CD8-positive, alpha-beta memory T cell (primary cell): ENCODE data around the gene ETV4. TPM values are rescaled to one million over a fixed set of nuclear protein-coding genes. Genes with fewer than 3 reads are reported as not detected.

Experiments used
- CTCF ChIA-PET: fragments of 350-600 bp; sonication (Branson Sonifier 250); formaldehyde crosslinking; loops from one replicate; lab custom pipeline; 2021; ENCODE audit warnings: antibody characterized with exemption; lab: Charles Lee
- POLR2A ChIA-PET: fragments of 350-600 bp; sonication (Branson Sonifier 250); formaldehyde crosslinking; loops from one replicate; lab custom pipeline; 2021; ENCODE audit warnings: antibody characterized with exemption; lab: Charles Lee
- DNase-seq, 5 donors: peaks; one replicate each; pipeline versions ENCODE4 v3.0.0 to v3.0.0-alpha.2; 2020 to 2022; ENCODE audit warnings: mixed read lengths in 1 of 5
- H3K27ac ChIP-seq: one replicate; pipeline ENCODE4 v1.7.0; 2013; ENCODE audit warnings: low read depth, mild to moderate bottlenecking, low read length, moderate library complexity
- H3K27me3 ChIP-seq: 2 replicates; pipeline ENCODE4 v1.7.0; 2013; ENCODE audit warnings: low read length, mild to moderate bottlenecking; ENCODE audit not compliant: insufficient read depth, poor library complexity, severe bottlenecking
- H3K36me3 ChIP-seq: 2 replicates; pipeline ENCODE4 v1.7.0; 2013; ENCODE audit warnings: mild to moderate bottlenecking, low read length, moderate library complexity; ENCODE audit not compliant: insufficient read depth
- H3K4me1 ChIP-seq: 2 replicates; pipeline ENCODE4 v1.7.0; 2013; ENCODE audit warnings: mild to moderate bottlenecking, low read length, moderate library complexity; ENCODE audit not compliant: insufficient read depth
- H3K4me3 ChIP-seq: 2 replicates; pipeline ENCODE4 v1.7.0; 2013; ENCODE audit warnings: mild to moderate bottlenecking, low read length
- H3K9me3 ChIP-seq: 2 replicates; pipeline ENCODE4 v1.7.0; 2013; ENCODE audit warnings: mild to moderate bottlenecking, low read length
- H3K27ac Mint-ChIP-seq, 8 donors: one replicate each; pipeline ENCODE4 v1.8.0; 2020 to 2021; ENCODE audit warnings: mixed read lengths in 8 of 8, mild to moderate bottlenecking in 6 of 8, inconsistent platforms in 3 of 8, moderate library complexity in 3 of 8
- H3K27me3 Mint-ChIP-seq, 2 donors: one replicate each; pipeline ENCODE4 v1.8.0; 2020 to 2021; ENCODE audit warnings: mixed read lengths in 2 of 2, mild to moderate bottlenecking in 1 of 2, moderate library complexity in 1 of 2
- H3K36me3 Mint-ChIP-seq, 3 donors: one replicate each; pipeline ENCODE4 v1.8.0; 2020 to 2021; ENCODE audit warnings: mixed read lengths in 3 of 3, inconsistent platforms in 1 of 3, mild to moderate bottlenecking in 1 of 3
- H3K4me1 Mint-ChIP-seq, 3 donors: one replicate each; pipeline ENCODE4 v1.8.0; 2020 to 2021; ENCODE audit warnings: mixed read lengths in 3 of 3, inconsistent platforms in 1 of 3, mild to moderate bottlenecking in 1 of 3
- H3K4me3 Mint-ChIP-seq, 7 donors: one replicate each; pipeline ENCODE4 v1.8.0; 2020 to 2021; ENCODE audit warnings: mixed read lengths in 7 of 7, mild to moderate bottlenecking in 6 of 7, moderate library complexity in 4 of 7, inconsistent platforms in 2 of 7
- H3K9me3 Mint-ChIP-seq, 5 donors: one replicate each; pipeline ENCODE4 v1.8.0; 2020 to 2022; ENCODE audit warnings: mixed read lengths in 5 of 5, mild to moderate bottlenecking in 3 of 5, moderate library complexity in 2 of 5, inconsistent platforms in 1 of 5
- polyA plus RNA-seq: library from polyadenylated mRNA; unstranded; fragments of 300-500 nt; fragmentation: Illumina TruSeq; gene quantifications from one replicate; pipeline ENCODE4 v1.2.3, GENCODE V29; 2021
- total RNA-seq, 2 experiments: library from RNA; stranded (reverse); gene quantifications; one replicate each; pipeline ENCODE4 v1.2.3, GENCODE V29; 2021

ETV4 gene
- total and polyA plus RNA-seq, 3 experiments from 2014 or later: 0.09 to 6.4 (median 5.3) TPM

DNA sequence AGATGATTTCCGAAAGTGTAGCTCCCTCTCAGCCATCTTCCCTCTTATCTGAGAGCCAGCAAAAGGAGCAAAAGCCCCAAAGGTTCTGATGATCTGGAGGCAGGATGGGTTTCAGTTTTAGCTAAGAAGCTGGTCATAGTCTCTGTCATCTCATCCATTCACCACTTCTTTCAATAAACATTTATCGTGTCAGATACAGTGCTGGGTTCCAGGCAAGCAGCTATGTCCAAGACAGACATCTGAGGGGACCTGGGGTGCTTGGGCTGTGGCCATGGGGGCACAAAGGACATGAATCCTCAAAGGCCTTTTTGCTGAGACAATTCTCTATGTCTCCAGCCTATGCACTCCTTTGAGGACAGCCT is 1.0 kb upstream of the ETV4 start:
- Histone ChIP-seq H3K9me3 (no peaks in the 10 kb centered on the region), H3K27me3 (peaks cover 47% of the 10 kb centered on the region), H3K27ac (no peak overlapping the region), H3K4me1 (peaks cover 19% of the 10 kb centered on the region), H3K36me3 (no peaks in the 10 kb centered on the region), H3K4me3 (peak overlapping the region; percentile 74)
- ChIA-PET POLR2A (no interaction called here), CTCF (no interaction called here)
- Mint-ChIP-seq H3K27ac (peak overlapping the region in 2 of 8 donors; percentile 14 to 59), H3K9me3 (no peaks in the 10 kb centered on the region), H3K4me3 (peak overlapping the region; percentile 75 to 91 (median 87)), H3K36me3 (peaks cover 0 to 4% (median 0%) of the 10 kb centered on the region in 3 donors), H3K4me1 (peaks cover 21 to 22% (median 21%) of the 10 kb centered on the region in 3 donors), H3K27me3 (peaks cover 53 to 65% of the 10 kb centered on the region in 2 donors)
- DNase-seq: no peak

DNA sequence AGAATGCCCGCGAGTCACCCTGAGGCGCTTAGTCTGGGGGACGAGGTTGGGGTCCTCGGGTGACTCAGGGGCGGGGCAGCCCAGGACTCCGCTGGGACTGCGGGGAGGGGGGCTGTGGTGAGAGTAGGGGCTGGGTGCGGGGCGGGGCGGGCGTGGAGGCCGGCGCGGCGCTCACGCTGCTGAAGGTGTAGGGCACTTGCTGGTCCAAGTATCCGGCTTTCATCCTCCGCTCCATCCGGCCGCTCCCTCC is 832 bp downstream of the ETV4 start:
- H3K4me3 ChIP-seq: peak overlapping the region; percentile 74
- no peak overlapping the region for H3K27ac ChIP-seq
- H3K4me1 Mint-ChIP-seq: peaks cover 21 to 22% (median 21%) of the 10 kb centered on the region in 3 donors
- ChIA-PET POLR2A (interaction anchor here (0.7 kb wide), 1 partner anchor 458 kb away, joined by 3 read pairs; no protein-coding TSS in a partner anchor), CTCF (no interaction called here)
- no peak overlapping the region for H3K27ac Mint-ChIP-seq
- H3K27me3 ChIP-seq: peaks cover 47% of the 10 kb centered on the region
- H3K27me3 Mint-ChIP-seq: peaks cover 48 to 56% of the 10 kb centered on the region in 2 donors
- no peaks in the 10 kb centered on the region for H3K9me3 ChIP-seq
- no peaks in the 10 kb centered on the region for H3K9me3 Mint-ChIP-seq
- H3K36me3 Mint-ChIP-seq: peaks cover 0 to 4% (median 0%) of the 10 kb centered on the region in 3 donors
- H3K4me3 Mint-ChIP-seq: peak overlapping the region; percentile 63 to 93 (median 75)
- DNase-seq: peak in 4 of 5 donors; percentile 10 to 55 (median 13)
- H3K36me3 ChIP-seq: no peaks in the 10 kb centered on the region
- H3K4me1 ChIP-seq: peaks cover 19% of the 10 kb centered on the region

DNA sequence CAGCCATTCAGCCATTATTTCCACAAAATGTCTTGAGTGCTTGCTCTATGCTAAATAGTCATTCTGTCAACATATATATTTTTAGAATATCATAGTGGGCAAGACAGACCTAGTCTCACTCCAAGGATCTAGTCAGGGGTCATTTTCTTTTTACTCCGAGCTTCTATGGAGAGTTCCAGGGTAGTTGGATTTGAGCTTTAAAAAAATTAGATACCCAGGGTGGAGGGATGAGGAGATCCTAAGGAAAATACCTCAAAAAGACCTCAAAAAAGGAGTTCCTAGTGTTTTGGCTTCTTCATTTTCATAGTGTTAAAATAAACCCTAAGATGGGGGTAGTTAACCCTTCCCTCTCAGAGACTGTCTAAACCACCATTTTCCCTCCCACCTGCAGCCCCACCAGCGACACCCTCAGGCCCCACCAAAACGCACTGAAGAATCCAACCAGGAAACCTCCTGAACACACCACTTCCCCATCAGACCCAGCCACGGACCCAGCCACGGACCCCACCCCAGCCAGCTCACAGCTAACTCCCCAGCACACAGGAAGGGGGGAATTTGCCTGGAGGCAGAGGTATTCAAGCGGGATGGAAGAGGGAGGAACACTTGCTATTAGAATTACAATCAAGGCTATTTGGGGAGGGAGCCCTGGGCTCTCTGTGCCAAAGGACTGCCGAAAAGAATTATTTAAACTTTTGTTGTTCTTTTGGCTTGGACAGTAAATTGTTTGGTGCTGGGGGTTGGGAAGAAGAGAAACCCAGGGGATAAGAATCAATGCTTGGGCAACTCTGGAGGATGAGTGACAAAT is 2.2 kb downstream of the ETV4 start:
- Histone ChIP-seq H3K27me3 (peaks cover 35% of the 10 kb centered on the region), H3K27ac (no peak overlapping the region), H3K9me3 (no peaks in the 10 kb centered on the region), H3K4me3 (no peak overlapping the region), H3K4me1 (peaks cover 19% of the 10 kb centered on the region), H3K36me3 (no peaks in the 10 kb centered on the region)
- Mint-ChIP-seq H3K4me3 (peak overlapping the region in 5 of 7 donors; percentile 40 to 93 (median 77)), H3K36me3 (no peaks in the 10 kb centered on the region), H3K27ac (no peak overlapping the region), H3K4me1 (peaks cover 21 to 22% (median 21%) of the 10 kb centered on the region in 3 donors), H3K9me3 (no peaks in the 10 kb centered on the region), H3K27me3 (peaks cover 42 to 45% of the 10 kb centered on the region in 2 donors)
- ChIA-PET POLR2A (no interaction called here), CTCF (no interaction called here)
- no peak for DNase-seq

DNA sequence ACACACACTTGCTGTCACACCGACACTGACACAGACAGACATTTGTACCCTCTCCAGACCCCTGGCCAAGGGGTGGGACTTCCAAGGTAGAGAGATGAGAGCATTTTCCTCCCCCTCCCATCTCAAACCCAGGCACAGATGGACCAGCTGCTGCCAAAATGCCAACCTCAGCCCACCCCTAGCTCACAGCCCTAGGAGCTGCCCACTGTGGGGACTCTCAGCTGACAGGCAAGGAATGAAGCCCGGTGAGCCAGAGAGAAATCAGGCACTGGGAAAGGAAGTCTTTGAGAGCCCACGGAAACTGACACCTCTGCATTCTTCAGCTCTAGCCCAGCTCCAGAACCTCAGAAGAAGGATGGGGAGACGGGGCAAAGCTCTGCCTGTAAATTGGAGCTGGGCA is 2.8 kb downstream of the ETV4 start:
- H3K9me3 ChIP-seq: no peaks in the 10 kb centered on the region
- ChIA-PET POLR2A (no interaction called here), CTCF (no interaction called here)
- H3K36me3 Mint-ChIP-seq: no peaks in the 10 kb centered on the region
- H3K4me1 ChIP-seq: peaks cover 19% of the 10 kb centered on the region
- H3K27ac ChIP-seq: no peak overlapping the region
- peaks cover 21 to 22% (median 21%) of the 10 kb centered on the region in 3 donors for H3K4me1 Mint-ChIP-seq
- peaks cover 37 to 41% of the 10 kb centered on the region in 2 donors for H3K27me3 Mint-ChIP-seq
- no peaks in the 10 kb centered on the region for H3K36me3 ChIP-seq
- peaks cover 29% of the 10 kb centered on the region for H3K27me3 ChIP-seq
- no peak overlapping the region for H3K4me3 ChIP-seq
- no peaks in the 10 kb centered on the region for H3K9me3 Mint-ChIP-seq
- H3K27ac Mint-ChIP-seq: no peak overlapping the region
- no peak for DNase-seq
- peak overlapping the region in 1 of 7 donors; percentile 77 for H3K4me3 Mint-ChIP-seq

DNA sequence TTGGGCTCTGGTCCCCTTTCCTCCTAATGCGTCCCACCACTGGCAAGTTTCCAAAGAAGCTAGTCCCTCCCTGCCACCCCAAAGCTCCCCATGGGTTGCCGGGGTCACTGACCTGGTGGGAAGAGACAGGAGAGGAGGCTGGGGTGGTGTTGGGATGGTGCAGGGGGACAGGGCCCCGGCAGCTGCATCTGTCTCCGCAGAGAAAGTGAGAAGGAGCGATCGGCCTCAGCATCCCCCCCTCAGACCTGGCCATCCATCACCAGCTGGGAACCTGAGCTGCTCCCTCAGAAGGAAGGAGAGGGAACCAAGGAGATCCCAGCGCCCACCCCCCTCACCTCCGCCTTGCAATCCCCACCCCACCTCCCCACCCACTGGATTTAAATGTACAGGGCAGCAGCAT is 3.3 kb downstream of the ETV4 start:
- H3K9me3 Mint-ChIP-seq: no peaks in the 10 kb centered on the region
- POLR2A ChIA-PET: no interaction called here
- no peak overlapping the region for H3K27ac Mint-ChIP-seq
- CTCF ChIA-PET: interaction anchor here (1.1 kb wide), 1 partner anchor 12 kb away, joined by 5 read pairs; no protein-coding TSS in a partner anchor
- no peak overlapping the region for H3K4me3 ChIP-seq
- H3K4me1 Mint-ChIP-seq: peaks cover 21 to 22% (median 21%) of the 10 kb centered on the region in 3 donors
- H3K4me3 Mint-ChIP-seq: no peak overlapping the region
- peaks cover 32 to 38% of the 10 kb centered on the region in 2 donors for H3K27me3 Mint-ChIP-seq
- no peak overlapping the region for H3K27ac ChIP-seq
- peaks cover 24% of the 10 kb centered on the region for H3K27me3 ChIP-seq
- H3K4me1 ChIP-seq: peaks cover 16% of the 10 kb centered on the region
- DNase-seq: no peak
- no peaks in the 10 kb centered on the region for H3K36me3 Mint-ChIP-seq
- H3K9me3 ChIP-seq: no peaks in the 10 kb centered on the region
- H3K36me3 ChIP-seq: no peaks in the 10 kb centered on the region

DNA sequence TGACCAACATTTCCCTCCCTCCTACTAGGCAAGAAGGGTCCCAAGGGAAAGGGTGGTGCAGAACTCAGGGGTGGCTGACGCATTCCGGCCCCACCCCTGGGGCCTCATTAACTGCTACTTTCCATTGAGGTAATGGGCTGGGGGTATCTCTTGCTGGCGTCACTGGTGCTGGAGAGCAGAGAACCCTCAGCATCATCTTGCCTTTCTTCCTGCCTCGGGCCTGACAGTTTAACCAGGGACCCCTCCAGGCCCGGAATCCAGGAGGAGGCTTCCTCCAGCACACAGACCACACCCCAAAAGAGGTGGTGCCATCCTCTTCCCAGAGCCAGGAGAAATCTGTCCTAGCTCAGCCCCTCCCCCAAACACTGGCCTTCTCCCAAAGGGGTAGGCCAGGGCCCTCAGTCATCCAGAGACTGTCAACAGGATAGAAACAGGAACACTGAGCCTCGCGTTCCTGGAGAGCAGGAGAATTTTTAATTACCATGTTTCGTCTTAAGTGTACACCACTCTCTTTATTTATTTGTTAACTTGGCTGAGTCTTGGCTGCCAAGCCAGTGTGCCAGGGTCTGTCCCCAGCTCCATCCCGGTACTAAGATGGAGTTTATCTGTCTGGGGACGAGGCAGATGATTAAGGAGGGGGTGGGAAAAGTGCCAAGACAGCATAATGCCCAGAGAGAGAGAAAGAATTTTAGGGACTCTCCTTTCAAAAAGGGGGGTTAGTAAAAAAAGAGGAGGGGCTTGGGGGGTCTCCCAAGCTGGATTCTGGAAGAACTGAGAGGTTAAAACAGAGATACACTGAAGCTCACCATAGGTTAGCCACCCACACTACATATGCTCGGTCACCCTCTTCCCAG is 5.1 kb downstream of the ETV4 start:
- no peak for DNase-seq
- Mint-ChIP-seq H3K27me3 (peaks cover 17 to 23% of the 10 kb centered on the region in 2 donors), H3K9me3 (no peaks in the 10 kb centered on the region), H3K27ac (peak overlapping the region in 2 of 8 donors; percentile 17 to 72), H3K36me3 (no peaks in the 10 kb centered on the region), H3K4me1 (peaks cover 5 to 8% (median 7%) of the 10 kb centered on the region in 3 donors), H3K4me3 (no peak overlapping the region)
- H3K27me3 ChIP-seq: peaks cover 9% of the 10 kb centered on the region
- no peak overlapping the region for H3K4me3 ChIP-seq
- CTCF ChIA-PET: no interaction called here
- no peaks in the 10 kb centered on the region for H3K4me1 ChIP-seq
- H3K36me3 ChIP-seq: no peaks in the 10 kb centered on the region
- POLR2A ChIA-PET: interaction anchor here (0.6 kb wide), 1 partner anchor 576 kb away, joined by 3 read pairs; no protein-coding TSS in a partner anchor
- H3K9me3 ChIP-seq: no peaks in the 10 kb centered on the region
- H3K27ac ChIP-seq: no peak overlapping the region

DNA sequence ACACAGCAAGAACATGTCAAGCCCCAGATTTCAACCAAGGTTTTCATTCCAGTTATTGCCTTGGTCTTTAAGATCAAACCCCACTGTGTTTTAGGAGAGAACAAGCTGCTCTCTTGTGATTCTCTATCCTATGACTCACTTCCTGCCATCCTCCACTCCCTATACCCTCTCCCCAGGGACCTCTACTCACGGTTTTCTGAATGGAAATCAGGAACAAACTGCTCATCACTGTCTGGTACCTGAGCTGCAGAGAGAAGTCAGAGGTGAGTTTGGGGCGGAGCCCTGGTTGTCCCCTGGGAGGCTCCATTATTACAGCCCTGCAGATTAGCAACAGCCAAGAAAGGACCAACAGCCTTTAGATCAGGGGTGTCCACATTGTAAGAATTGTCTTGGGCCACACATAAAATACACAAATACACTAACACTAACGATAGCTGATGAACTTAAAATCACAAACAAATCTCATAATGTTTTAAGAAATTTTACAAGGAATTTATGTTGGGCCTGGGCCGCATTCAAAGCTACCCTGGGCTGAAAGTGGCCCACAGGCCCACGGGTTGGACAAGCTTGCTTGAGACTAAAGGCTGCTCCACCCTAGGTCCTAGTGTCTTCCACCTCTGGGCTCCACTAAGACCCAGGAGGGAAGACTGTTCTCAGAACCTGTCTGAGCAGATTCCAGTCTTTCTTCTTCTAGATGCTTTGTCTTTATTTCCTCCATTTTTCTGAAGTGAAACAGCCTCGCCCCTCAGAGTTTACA is 9.7 kb downstream of the ETV4 start:
- no peak overlapping the region for H3K4me3 ChIP-seq
- no peaks in the 10 kb centered on the region for H3K4me1 ChIP-seq
- POLR2A ChIA-PET: no interaction called here
- no peak for DNase-seq
- Mint-ChIP-seq H3K27ac (peak overlapping the region in 1 of 8 donors; percentile 77), H3K4me1 (no peaks in the 10 kb centered on the region), H3K9me3 (no peaks in the 10 kb centered on the region), H3K4me3 (no peak overlapping the region), H3K36me3 (no peaks in the 10 kb centered on the region), H3K27me3 (peaks cover 0 to 2% of the 10 kb centered on the region in 2 donors)
- H3K27ac ChIP-seq: no peak overlapping the region
- no peaks in the 10 kb centered on the region for H3K9me3 ChIP-seq
- no peaks in the 10 kb centered on the region for H3K27me3 ChIP-seq
- no peaks in the 10 kb centered on the region for H3K36me3 ChIP-seq
- CTCF ChIA-PET: no interaction called here
